Stimulated activated naive CD8-positive, alpha-beta T cell treated with anti-CD3 and anti-CD28 coated beads, Interleukin-15, amount 100 ng/mL, for 72 hours (primary cell): ENCODE measurements around the gene PIGT.
A peak's percentile ranks its signal among the peaks of the same experiment; 100 is the strongest.
"Not testable (repeated sequence)": the region's sequence is repeated elsewhere in the genome, so short reads cannot be mapped to it uniquely, and the experiment has no call there.

Experiments used
- ATAC-seq: fragments of 150-1000 bp; cut with Tn5 transposase; 2 replicates; pipeline ENCODE4 v1.10.0; 2021; ENCODE audit warnings: mild to moderate bottlenecking, moderate library complexity
- DNase-seq, 2 donors: peaks; one replicate each; pipeline ENCODE4 v3.0.0; 2021 to 2022
- H3K27ac Mint-ChIP-seq, 2 donors: one replicate each; pipeline ENCODE4 v1.8.0; 2022; ENCODE audit warnings: mild to moderate bottlenecking in 2 of 2, mixed read lengths in 2 of 2, moderate library complexity in 2 of 2
- H3K27me3 Mint-ChIP-seq: one replicate; pipeline ENCODE4 v1.8.0; 2022; ENCODE audit warnings: mixed read lengths
- H3K4me1 Mint-ChIP-seq: one replicate; pipeline ENCODE4 v1.8.0; 2022; ENCODE audit warnings: mild to moderate bottlenecking, mixed read lengths
- H3K4me3 Mint-ChIP-seq, 2 donors: one replicate each; pipeline ENCODE4 v1.8.0; 2022; ENCODE audit warnings: mild to moderate bottlenecking in 2 of 2, mixed read lengths in 2 of 2, moderate library complexity in 1 of 2
- H3K9me3 Mint-ChIP-seq, 2 donors: one replicate each; pipeline ENCODE4 v1.8.0; 2022; ENCODE audit warnings: mixed read lengths in 2 of 2

PIGT gene

GRCh38 chr20:45461225-45461624, 45.3 kb downstream of the PIGT start:
- no peaks in the 10 kb centered on the region for H3K9me3 Mint-ChIP-seq
- H3K27me3 Mint-ChIP-seq = no peaks in the 10 kb centered on the region
- ATAC-seq = peak; percentile 85
- H3K4me1 Mint-ChIP-seq = peaks cover 7% of the 10 kb centered on the region
- DNase-seq = peak in 1 of 2 donors; percentile 21
- no peak overlapping the region for H3K27ac Mint-ChIP-seq
- no peak overlapping the region for H3K4me3 Mint-ChIP-seq

DNA sequence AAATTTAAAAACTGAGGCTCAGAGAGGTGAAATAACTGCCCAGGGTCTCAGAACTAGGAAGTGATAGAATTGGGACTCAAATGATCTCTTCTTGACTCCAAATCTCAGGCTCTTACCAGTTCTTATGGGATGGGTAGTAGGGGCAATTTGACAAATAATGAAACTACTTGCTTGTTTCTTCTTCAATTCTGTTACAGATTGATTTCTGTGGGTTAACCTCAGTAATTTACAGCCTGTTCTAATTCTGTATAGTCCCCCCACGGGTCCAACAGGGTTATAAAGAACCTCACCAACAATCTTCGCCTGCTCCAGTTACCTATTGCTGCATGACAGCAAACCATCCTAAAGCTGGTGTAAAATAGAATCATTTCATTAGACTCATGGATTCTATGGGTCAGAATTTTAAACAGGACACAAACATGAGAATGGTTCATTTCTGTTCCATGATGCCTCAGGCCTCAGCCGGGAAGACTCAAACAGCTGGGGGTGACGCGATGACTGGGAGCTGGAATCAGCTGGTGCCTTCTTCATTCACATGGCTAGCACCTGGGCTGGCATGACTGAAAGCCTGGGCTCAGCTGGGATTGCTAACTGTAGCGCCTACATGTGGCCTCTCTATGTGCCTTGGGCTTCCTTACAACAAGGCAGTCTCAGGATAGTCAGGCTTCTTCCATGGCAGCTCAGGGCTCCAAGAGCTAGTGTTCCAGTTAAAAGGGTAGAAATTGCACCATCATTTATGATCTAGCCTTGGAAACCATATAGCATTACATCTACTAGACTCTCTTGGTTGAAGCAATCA, 47.0 kb downstream of the PIGT start:
- ATAC-seq = no peak
- H3K4me3 Mint-ChIP-seq = no peak overlapping the region
- no peak overlapping the region for H3K27ac Mint-ChIP-seq
- DNase-seq = no peak
- H3K9me3 Mint-ChIP-seq = no peaks in the 10 kb centered on the region
- H3K27me3 Mint-ChIP-seq = peaks cover 2% of the 10 kb centered on the region
- H3K4me1 Mint-ChIP-seq = peaks cover 7% of the 10 kb centered on the region

GRCh38 chr20:45463709-45464108, 47.8 kb downstream of the PIGT start:
- no peak overlapping the region for H3K4me3 Mint-ChIP-seq
- DNase-seq (no peak), ATAC-seq (no peak)
- H3K27ac Mint-ChIP-seq = no peak overlapping the region
- H3K9me3 Mint-ChIP-seq = no peaks in the 10 kb centered on the region
- peaks cover 10% of the 10 kb centered on the region for H3K27me3 Mint-ChIP-seq
- H3K4me1 Mint-ChIP-seq = peaks cover 7% of the 10 kb centered on the region

DNA sequence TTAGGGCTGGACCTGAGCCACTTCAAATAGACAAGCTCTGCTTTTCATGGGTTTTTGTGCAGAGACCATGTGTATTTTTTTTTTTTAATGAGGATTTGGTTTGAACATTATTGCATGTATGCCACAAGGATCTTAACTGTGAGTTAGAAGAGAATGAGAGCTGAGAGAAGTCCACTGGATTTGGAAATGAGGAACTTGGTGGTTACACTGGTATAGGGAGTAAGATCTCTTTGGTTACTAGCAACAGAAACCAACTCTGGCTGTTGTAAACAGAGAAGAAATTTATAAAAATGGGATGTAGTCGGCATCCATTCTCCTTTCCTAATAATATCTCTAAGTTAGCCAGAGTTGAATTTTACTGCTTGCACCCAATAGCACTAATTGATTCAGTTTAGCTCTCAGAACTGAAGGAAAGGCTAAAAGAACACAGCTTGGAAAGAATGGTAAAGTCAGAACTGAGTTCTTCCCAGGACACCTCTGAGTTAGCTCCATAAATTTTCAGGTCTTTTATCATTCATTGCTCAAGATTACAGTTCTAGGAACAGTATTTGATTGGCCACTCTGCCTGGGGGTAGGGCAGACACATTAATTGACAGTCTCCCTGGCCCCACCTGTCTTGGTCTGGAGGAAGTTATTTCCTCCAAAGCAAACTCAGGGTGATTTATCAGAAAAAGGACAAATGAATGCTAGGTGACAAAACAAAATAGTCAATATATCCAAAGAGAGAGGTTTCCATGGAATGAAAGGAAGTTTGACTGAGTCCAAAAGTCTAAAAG, 49.7 kb downstream of the PIGT start:
- Mint-ChIP-seq H3K9me3 (no peaks in the 10 kb centered on the region), H3K27ac (no peak overlapping the region), H3K27me3 (peaks cover 28% of the 10 kb centered on the region), H3K4me3 (no peak overlapping the region), H3K4me1 (peaks cover 17% of the 10 kb centered on the region)
- DNase-seq (no peak), ATAC-seq (no peak)

DNA sequence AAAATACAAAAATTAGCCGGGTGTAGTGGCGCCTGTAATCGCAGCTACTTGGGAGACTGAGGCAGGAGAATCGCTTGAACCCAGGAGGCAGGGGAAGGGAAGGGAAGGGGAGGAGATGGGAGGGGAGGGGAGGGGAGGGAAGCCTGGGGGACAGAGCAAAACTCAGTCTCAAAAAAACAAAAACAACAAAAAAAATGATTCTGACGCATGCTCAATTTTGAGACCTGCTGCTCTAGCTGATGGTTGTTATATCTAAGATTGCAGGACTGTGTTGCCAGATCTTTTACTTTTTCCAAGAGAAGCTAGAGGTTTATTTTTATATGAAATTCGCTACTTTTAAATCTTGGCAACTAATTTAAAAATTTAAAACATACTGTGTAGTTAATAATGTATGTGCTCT, 51.2 kb downstream of the PIGT start:
- ATAC-seq (no peak), DNase-seq (no peak)
- H3K27ac Mint-ChIP-seq = no peak overlapping the region
- peaks cover 39% of the 10 kb centered on the region for H3K27me3 Mint-ChIP-seq
- H3K9me3 Mint-ChIP-seq = no peaks in the 10 kb centered on the region
- no peak overlapping the region for H3K4me3 Mint-ChIP-seq
- peaks cover 10% of the 10 kb centered on the region for H3K4me1 Mint-ChIP-seq

- DNase-seq (no peak), ATAC-seq (no peak)
- peaks cover 39% of the 10 kb centered on the region for H3K27me3 Mint-ChIP-seq
- peaks cover 10% of the 10 kb centered on the region for H3K4me1 Mint-ChIP-seq
- H3K4me3 Mint-ChIP-seq = no peak overlapping the region
- no peak overlapping the region for H3K27ac Mint-ChIP-seq
- H3K9me3 Mint-ChIP-seq = no peaks in the 10 kb centered on the region
These were observed 51.9 kb downstream of the PIGT start for GRCh38 chr20:45467861-45468260.

- DNase-seq (peak in 1 of 2 donors; percentile 13), ATAC-seq (peak; percentile 57)
- H3K27ac Mint-ChIP-seq = peak within 1 kb of the TSS in 1 of 2 donors; percentile 68
- H3K4me3 Mint-ChIP-seq = peak within 1 kb of the TSS; percentile 76 to 79
- no peaks in the 10 kb centered on the region for H3K9me3 Mint-ChIP-seq
- H3K4me1 Mint-ChIP-seq = peaks cover 10% of the 10 kb centered on the region
- H3K27me3 Mint-ChIP-seq = peaks cover 39% of the 10 kb centered on the region
These were observed 53.7 kb downstream of the PIGT start, which contains the start of gene WFDC2 for GRCh38 chr20:45469336-45470261. WFDC2 (plus strand) TSS chr20:45469753; CDS start chr20:45469782, 29 bp downstream.

GRCh38 chr20:45470262-45470931, 54.5 kb downstream of the PIGT start:
- ATAC-seq (peak; percentile 86), DNase-seq (peak; percentile 30 to 58)
- peaks cover 10% of the 10 kb centered on the region for H3K4me1 Mint-ChIP-seq
- no peaks in the 10 kb centered on the region for H3K9me3 Mint-ChIP-seq
- peaks cover 39% of the 10 kb centered on the region for H3K27me3 Mint-ChIP-seq
- H3K4me3 Mint-ChIP-seq = peak overlapping the region; percentile 76 to 79
- H3K27ac Mint-ChIP-seq = peak overlapping the region in 1 of 2 donors; percentile 68

- H3K27me3 Mint-ChIP-seq = peaks cover 39% of the 10 kb centered on the region
- peak; percentile 13 for ATAC-seq
These were observed 55.0 kb downstream of the PIGT start for GRCh38 chr20:45470937-45471336.

GRCh38 chr20:45472286-45472685, 56.3 kb downstream of the PIGT start:
- peaks cover 39% of the 10 kb centered on the region for H3K27me3 Mint-ChIP-seq
- not testable (repeated sequence) for H3K9me3 Mint-ChIP-seq, DNase-seq, ATAC-seq, H3K4me3 Mint-ChIP-seq, H3K27ac Mint-ChIP-seq, H3K4me1 Mint-ChIP-seq

More at GRCh38 chr20:45470937-45471336, 55.0 kb downstream of the PIGT start:
- H3K4me1 Mint-ChIP-seq = peaks cover 10% of the 10 kb centered on the region
- peak overlapping the region in 1 of 2 donors; percentile 20 for H3K27ac Mint-ChIP-seq
- peak overlapping the region; percentile 76 to 79 for H3K4me3 Mint-ChIP-seq
- H3K9me3 Mint-ChIP-seq = no peaks in the 10 kb centered on the region
- DNase-seq = no peak
